H9 (cell line): ENCODE measurements around the gene PDE8A. TPM values are rescaled to one million over a fixed set of nuclear protein-coding genes. Genes with fewer than 3 reads are reported as not detected.
A peak's percentile ranks its signal among the peaks of the same experiment; 100 is the strongest.

Source experiments
- DNase-seq: peaks from one replicate; pipeline ENCODE4 v3.0.0-alpha.2; 2017
- H2AFZ ChIP-seq: one replicate; pipeline ENCODE4 v1.6.1; 2013; ENCODE audit warnings: mild to moderate bottlenecking, low read length, control low read depth, moderate library complexity
- H2AK5ac ChIP-seq: 2 replicates; pipeline ENCODE4 v1.6.1; 2013; ENCODE audit warnings: low read length, control low read depth, mixed read lengths; ENCODE audit not compliant: insufficient read length
- H2BK120ac ChIP-seq: one replicate; pipeline ENCODE4 v1.6.1; 2013; ENCODE audit warnings: low read depth, mild to moderate bottlenecking, low read length, control low read depth, inconsistent platforms; ENCODE audit not compliant: poor library complexity, severe bottlenecking
- H2BK12ac ChIP-seq: 2 replicates; pipeline ENCODE4 v1.6.1; 2013; ENCODE audit warnings: low read length, control low read depth, mixed read lengths, low read depth; ENCODE audit not compliant: insufficient read length
- H2BK15ac ChIP-seq: 2 replicates; pipeline ENCODE4 v1.6.1; 2013; ENCODE audit warnings: low read depth, low read length, control low read depth
- H2BK20ac ChIP-seq: one replicate; pipeline ENCODE4 v1.6.1; 2013; ENCODE audit warnings: low read depth, mild to moderate bottlenecking, low read length, control low read depth, inconsistent platforms; ENCODE audit not compliant: poor library complexity, severe bottlenecking
- H2BK5ac ChIP-seq: 2 replicates; pipeline ENCODE4 v1.6.1; 2013; ENCODE audit warnings: low read length, control low read depth, mixed read lengths; ENCODE audit not compliant: insufficient read length
- H3K14ac ChIP-seq: 2 replicates; pipeline ENCODE4 v1.6.1; 2013; ENCODE audit warnings: low read length, control low read depth; ENCODE audit not compliant: insufficient read depth
- H3K18ac ChIP-seq: 2 replicates; pipeline ENCODE4 v1.6.1; 2013; ENCODE audit warnings: low read depth, mild to moderate bottlenecking, mixed read lengths, low read length, control low read depth; ENCODE audit not compliant: insufficient read length
- H3K23ac ChIP-seq: 2 replicates; pipeline ENCODE4 v1.6.1; 2013; ENCODE audit warnings: low read length, control low read depth, mixed read lengths, low read depth; ENCODE audit not compliant: insufficient read length
- H3K23me2 ChIP-seq: 2 replicates; pipeline ENCODE4 v1.6.1; 2013; ENCODE audit warnings: low read depth, mild to moderate bottlenecking, mixed read lengths, low read length, control low read depth; ENCODE audit not compliant: insufficient read length, poor library complexity, severe bottlenecking
- H3K27ac ChIP-seq: 2 replicates; pipeline ENCODE4 v1.5.1; 2013; ENCODE audit warnings: low read length, control low read depth, mixed read lengths, low read depth; ENCODE audit not compliant: insufficient read length
- H3K27me3 ChIP-seq: 2 replicates; pipeline ENCODE4 v1.6.1; 2013; ENCODE audit warnings: low read length, control low read depth, inconsistent platforms; ENCODE audit not compliant: insufficient read depth
- H3K4ac ChIP-seq: 2 replicates; pipeline ENCODE4 v1.6.1; 2013; ENCODE audit warnings: low read depth, mild to moderate bottlenecking, control low read depth, inconsistent platforms, low read length, moderate library complexity
- H3K4me1 ChIP-seq: 2 replicates; pipeline ENCODE4 v1.6.1; 2013; ENCODE audit warnings: low read length, control low read depth, inconsistent platforms; ENCODE audit not compliant: insufficient read depth
- H3K4me2 ChIP-seq: 2 replicates; pipeline ENCODE4 v1.6.1; 2013; ENCODE audit warnings: low read length, control low read depth, mixed read lengths; ENCODE audit not compliant: insufficient read length, insufficient read depth
- H3K56ac ChIP-seq: 2 replicates; pipeline ENCODE4 v1.6.1; 2013; ENCODE audit warnings: low read depth, mild to moderate bottlenecking, mixed read lengths, low read length, control low read depth; ENCODE audit not compliant: insufficient read length
- H3K79me1 ChIP-seq: 2 replicates; pipeline ENCODE4 v1.6.1; 2013; ENCODE audit warnings: low read depth, mild to moderate bottlenecking, moderate library complexity, low read length, control low read depth, inconsistent platforms; ENCODE audit not compliant: insufficient read depth, poor library complexity, severe bottlenecking
- H3K79me2 ChIP-seq: 2 replicates; pipeline ENCODE4 v1.6.1; 2013; ENCODE audit warnings: low read length, control low read depth, inconsistent platforms; ENCODE audit not compliant: insufficient read depth
- H3K9ac ChIP-seq: 2 replicates; pipeline ENCODE4 v1.6.1; 2013; ENCODE audit warnings: low read length, control low read depth, mixed read lengths; ENCODE audit not compliant: insufficient read length; ENCODE audit errors: extremely low read depth
- H3K9me3 ChIP-seq: one replicate; pipeline ENCODE4 v1.6.1; 2013; ENCODE audit warnings: low read depth, low read length, inconsistent platforms; ENCODE audit not compliant: control insufficient read depth
- H3T11ph ChIP-seq: one replicate; pipeline ENCODE4 v1.6.1; 2013; ENCODE audit warnings: mild to moderate bottlenecking, low read length, control low read depth, inconsistent platforms
- H4K20me1 ChIP-seq: one replicate; pipeline ENCODE4 v1.6.1; 2013; ENCODE audit not compliant: control insufficient read depth, insufficient read length, insufficient read depth
- H4K5ac ChIP-seq: 2 replicates; pipeline ENCODE4 v1.6.1; 2013; ENCODE audit warnings: low read depth, mild to moderate bottlenecking, mixed read lengths, low read length, control low read depth; ENCODE audit not compliant: insufficient read length
- H4K8ac ChIP-seq: replicated peaks from 2 replicates; pipeline ENCODE4 v1.6.1; 2013; ENCODE audit warnings: low read length, control low read depth, mixed read lengths, low read depth; ENCODE audit not compliant: insufficient read length
- H4K91ac ChIP-seq: 2 replicates; pipeline ENCODE4 v1.6.1; 2013; ENCODE audit warnings: low read depth, mild to moderate bottlenecking, moderate library complexity, mixed read lengths, low read length, control low read depth; ENCODE audit not compliant: insufficient read length
- H3K27ac Mint-ChIP-seq, 3 experiments: 2 replicates in 2 of 3; 3 replicates in 1 of 3; pipeline ENCODE4 v1.8.0; 2020 to 2021; ENCODE audit warnings: mixed read lengths in 3 of 3, mild to moderate bottlenecking in 1 of 3, moderate library complexity in 1 of 3
- H3K27me3 Mint-ChIP-seq: 2 replicates; pipeline ENCODE4 v1.8.0; 2021; ENCODE audit warnings: low read depth, mild to moderate bottlenecking, moderate library complexity, mixed read lengths
- H3K36me3 Mint-ChIP-seq, 3 experiments: 2 replicates in 2 of 3; 3 replicates in 1 of 3; pipeline ENCODE4 v1.8.0; 2020 to 2021; ENCODE audit warnings: low read depth in 3 of 3, mixed read lengths in 3 of 3; ENCODE audit not compliant: insufficient read depth in 1 of 3
- H3K4me1 Mint-ChIP-seq, 2 experiments: 2 replicates each; pipeline ENCODE4 v1.8.0; 2020; ENCODE audit warnings: mixed read lengths in 2 of 2
- H3K4me3 Mint-ChIP-seq, 2 experiments: 2 replicates in 1 of 2; 3 replicates in 1 of 2; pipeline ENCODE4 v1.8.0; 2020 to 2021; ENCODE audit warnings: mild to moderate bottlenecking in 2 of 2, mixed read lengths in 2 of 2, moderate library complexity in 1 of 2
- H3K9me3 Mint-ChIP-seq, 2 experiments: 2 replicates in 1 of 2; 3 replicates in 1 of 2; pipeline ENCODE4 v1.8.0; 2020; ENCODE audit warnings: mild to moderate bottlenecking in 2 of 2, mixed read lengths in 2 of 2, moderate library complexity in 1 of 2
- CTCF ChIP-seq: fragments of 200-600 bp; sonication (generic); conservative IDR thresholded peaks from 3 replicates; pipeline ENCODE4 v1.8.0; 2021; ENCODE audit warnings: antibody characterized with exemption, mild to moderate bottlenecking
- WGBS: extraction: QIAGEN DNeasy Blood & Tissue Kit; methylation state at CpG from one replicate; pipeline ENCODE4 v1.1.7; 2013; ENCODE audit warnings: missing lambda C conversion rate, low lambda C conversion rate, mixed read lengths; ENCODE audit not compliant: insufficient read length; ENCODE audit errors: extremely low coverage; 5-methylcytosine and 5-hydroxymethylcytosine counted together
- total RNA-seq: library from RNA; stranded (reverse); gene quantifications from 2 replicates; pipeline ENCODE4 v1.2.1, GENCODE V29; 2021

PDE8A gene
- total RNA-seq, 1 experiment from 2014 or later: 9.3 TPM

GRCh38 chr15:84946772-84947489 is 34.7 kb upstream of the PDE8A start:
- no peak overlapping the region for H3K4me3 Mint-ChIP-seq
- H3K4me1 ChIP-seq: no peaks in the 10 kb centered on the region
- H2AK5ac ChIP-seq: no peak overlapping the region
- H3K4me1 Mint-ChIP-seq: no peaks in the 10 kb centered on the region
- no CpG with 5 or more reads among the region's 5 CpGs for WGBS
- no peak overlapping the region for H3K23ac ChIP-seq
- no peak overlapping the region for H2BK20ac ChIP-seq
- H4K91ac ChIP-seq: no peak overlapping the region
- no peak overlapping the region for H3K18ac ChIP-seq
- H3K79me1 ChIP-seq: no peaks in the 10 kb centered on the region
- no peak for TF ChIP-seq CTCF
- H2BK5ac ChIP-seq: no peak overlapping the region
- DNase-seq: no peak
- no peaks in the 10 kb centered on the region for H3K79me2 ChIP-seq
- H3K27ac ChIP-seq: no peak overlapping the region
- H3K9ac ChIP-seq: no peak overlapping the region
- H2BK12ac ChIP-seq: no peak overlapping the region
- H3K27ac Mint-ChIP-seq: peak overlapping the region in 1 of 3 experiments; percentile 61; a peak in 2 of 7 replicates
- H4K8ac ChIP-seq: no peak overlapping the region
- no peak overlapping the region for H2AFZ ChIP-seq
- no peaks in the 10 kb centered on the region for H3K27me3 Mint-ChIP-seq
- no peak overlapping the region for H3K56ac ChIP-seq
- H3K36me3 Mint-ChIP-seq: no peaks in the 10 kb centered on the region
- no peak overlapping the region for H2BK15ac ChIP-seq
- H3T11ph ChIP-seq: no peak overlapping the region
- H4K20me1 ChIP-seq: no peaks in the 10 kb centered on the region
- H3K27me3 ChIP-seq: no peaks in the 10 kb centered on the region; the same call in 1 of the 2 replicates
- H3K4ac ChIP-seq: no peak overlapping the region
- no peak overlapping the region for H4K5ac ChIP-seq
- no peaks in the 10 kb centered on the region for H3K9me3 ChIP-seq
- no peak overlapping the region for H3K4me2 ChIP-seq
- no peaks in the 10 kb centered on the region for H3K9me3 Mint-ChIP-seq
- no peak overlapping the region for H2BK120ac ChIP-seq
- H3K14ac ChIP-seq: no peak overlapping the region
- no peaks in the 10 kb centered on the region for H3K23me2 ChIP-seq
